Right hindlimb (tissue), 1 donor: Measurements from ENCODE around the gene ANKRD7.

Source experiments
- DNase-seq: peaks from one replicate; pipeline ENCODE4 v3.0.0-alpha.2; 2018

ANKRD7 gene

DNA sequence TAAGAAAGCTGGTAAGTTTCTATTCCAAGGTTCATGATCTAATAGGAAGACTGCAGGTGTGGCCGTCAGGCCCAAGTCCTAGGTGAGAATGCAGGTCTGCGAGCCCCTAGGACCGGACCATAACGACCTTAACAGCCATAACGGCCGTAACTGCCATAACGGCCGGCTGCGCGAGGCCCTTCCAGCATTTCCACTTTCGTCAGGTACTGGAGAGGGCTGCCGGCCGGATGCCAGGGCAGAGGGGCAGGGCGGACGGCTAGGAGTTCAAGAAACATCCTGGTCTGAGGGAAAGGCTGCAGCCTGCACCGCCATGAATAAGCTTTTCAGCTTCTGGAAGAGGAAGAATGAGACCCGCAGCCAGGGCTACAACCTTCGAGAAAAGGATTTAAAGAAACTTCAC, at the start of gene ANKRD7:
Gene ANKRD7 (plus strand): TSS at position 184 of the 400 bp plus-strand sequence. CDS start 127 bp downstream, at position 311.
- no peak for DNase-seq

DNA sequence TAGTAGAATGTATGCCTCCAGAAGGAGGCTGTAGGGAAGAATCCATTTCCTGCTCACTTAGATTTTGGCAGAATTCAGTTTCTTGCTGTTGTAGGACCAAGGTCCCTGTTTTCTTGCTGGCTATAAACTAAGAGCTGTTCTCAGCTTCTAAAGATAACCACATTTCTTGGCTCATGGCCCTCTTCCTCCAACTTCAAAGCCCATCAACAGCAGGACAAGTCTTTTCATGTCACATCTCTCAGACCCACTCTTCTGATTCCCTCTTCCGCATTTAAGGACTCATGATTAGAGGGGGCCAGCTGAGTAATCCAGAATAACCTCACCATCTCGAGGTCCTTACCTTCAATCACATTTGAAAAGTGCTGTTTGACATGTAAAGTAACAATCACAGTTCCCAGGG, 48.8 kb upstream of the ANKRD7 start:
- no peak for DNase-seq

- DNase-seq, result no peak
Observed at GRCh38 chr7:118179191-118179590, 45.3 kb upstream of the ANKRD7 start.

DNA sequence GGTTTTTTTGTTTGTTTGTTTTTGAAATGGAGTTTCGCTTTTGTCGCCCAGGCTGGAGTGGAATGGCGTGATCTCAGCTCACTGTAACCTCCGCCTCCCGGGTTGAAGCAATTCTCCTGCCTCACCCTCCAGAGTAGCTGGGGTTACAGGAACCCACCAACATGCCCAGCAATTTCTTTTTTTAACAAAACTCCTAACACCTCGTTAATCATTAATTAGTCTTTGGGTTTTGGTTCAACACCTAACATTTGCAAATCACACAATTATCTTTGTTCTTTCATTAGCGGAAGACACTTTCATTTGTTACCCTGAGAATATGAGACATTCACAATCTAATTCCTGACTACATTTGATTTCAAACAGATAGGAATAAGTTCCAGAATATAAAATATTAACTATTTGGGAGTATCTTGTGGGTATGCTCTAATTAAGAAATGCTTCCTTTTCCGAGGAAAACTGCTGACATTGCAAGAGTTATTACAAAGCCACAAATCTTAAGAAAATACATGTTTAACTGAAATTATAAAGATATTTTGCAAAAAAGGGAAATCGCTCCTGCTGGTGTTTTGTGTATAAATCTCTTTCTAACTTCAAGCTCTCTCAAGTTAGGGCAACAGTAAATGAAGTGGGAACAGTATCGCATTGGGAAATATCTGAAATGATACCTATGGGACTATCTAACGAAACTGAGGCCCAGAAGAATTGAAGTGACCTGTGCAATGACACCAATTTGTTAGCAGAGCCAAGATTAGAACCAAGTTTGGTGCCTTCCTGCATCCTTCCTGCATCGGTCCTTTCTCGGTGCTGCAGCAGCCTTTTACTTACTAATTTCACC, 41.7 kb upstream of the ANKRD7 start:
- DNase-seq, result no peak

- peak; percentile 21 for DNase-seq
Observed at GRCh38 chr7:118183428-118183785, 41.1 kb upstream of the ANKRD7 start.

- DNase-seq, result peak; percentile 98
Observed at GRCh38 chr7:118183786-118184564, 40.5 kb upstream of the ANKRD7 start, which contains the start of gene LSM8. LSM8 (plus strand) TSS chr7:118184164; CDS start chr7:118184224, 60 bp downstream.

DNA sequence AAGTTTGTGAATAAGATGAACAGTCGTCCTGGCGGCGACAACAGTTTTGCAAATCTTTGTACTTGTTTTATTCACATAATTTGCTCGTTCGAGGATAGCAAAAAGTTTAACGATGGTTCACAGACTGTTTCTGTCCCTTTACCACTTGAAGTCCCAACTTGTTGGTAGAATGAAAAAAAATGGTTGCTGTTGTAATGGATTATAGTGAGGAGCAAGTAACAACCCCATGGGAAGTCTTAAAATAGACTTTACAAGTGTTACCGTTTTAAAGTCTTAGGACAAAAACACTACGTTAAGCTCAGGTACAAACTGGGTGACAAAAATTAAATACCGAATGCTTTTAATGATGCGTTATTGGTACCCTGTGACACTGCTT, 40.0 kb upstream of the ANKRD7 start:
- DNase-seq, result no peak

DNA sequence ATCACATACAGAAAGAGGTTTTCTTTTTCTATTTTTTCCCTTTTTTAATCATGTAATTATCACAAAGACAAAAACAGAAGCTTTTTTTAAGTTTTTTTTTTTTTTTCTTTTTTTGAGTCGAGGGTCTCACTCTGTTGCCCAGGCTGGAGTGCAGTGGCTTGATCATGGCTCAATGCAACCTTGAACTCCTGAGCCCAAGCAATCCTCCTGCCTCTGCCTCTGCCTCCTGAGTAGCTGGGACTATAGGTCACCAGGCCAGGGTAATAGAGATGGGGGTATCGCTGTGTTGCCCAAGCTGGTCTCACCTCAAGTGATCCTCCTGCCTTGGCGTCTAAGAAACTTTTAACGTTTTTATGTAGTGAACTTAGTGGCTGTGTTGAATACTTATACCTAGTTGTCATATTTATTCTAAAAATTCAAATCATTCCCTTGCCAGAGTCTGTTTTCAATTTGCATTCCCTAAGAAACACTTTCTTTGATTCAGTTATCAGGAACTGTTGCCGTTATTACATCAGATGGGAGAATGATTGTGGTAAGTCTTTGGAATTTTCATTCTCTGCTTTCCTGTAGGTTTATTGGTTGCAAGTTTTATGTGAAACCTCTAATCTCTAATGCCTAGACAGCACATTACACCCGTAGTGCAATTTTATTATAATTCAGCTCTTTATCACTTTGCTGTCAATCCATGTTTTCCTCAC, 39.2 kb upstream of the ANKRD7 start:
- no peak for DNase-seq

DNA sequence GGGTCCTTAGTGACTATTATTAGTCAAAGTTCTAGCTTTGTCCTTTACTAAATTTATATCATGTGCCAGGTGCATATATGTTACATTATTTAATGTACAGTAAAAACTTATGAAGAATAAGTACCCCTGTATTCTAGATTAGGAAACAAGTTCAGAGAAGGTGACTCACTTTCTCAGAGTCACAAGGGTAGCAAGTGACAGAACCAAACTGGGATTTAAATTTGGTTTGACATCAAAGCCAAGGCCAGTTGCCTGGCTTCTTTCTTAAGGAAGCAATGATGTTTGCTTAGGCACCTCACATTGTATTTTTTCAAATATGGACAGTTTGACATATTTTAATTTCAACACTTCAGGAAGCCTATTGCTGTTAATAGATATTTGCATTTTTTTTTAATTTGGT, 38.0 kb upstream of the ANKRD7 start:
- no peak for DNase-seq

GRCh38 chr7:118194571-118194970, 29.9 kb upstream of the ANKRD7 start:
- DNase-seq, result no peak

DNA sequence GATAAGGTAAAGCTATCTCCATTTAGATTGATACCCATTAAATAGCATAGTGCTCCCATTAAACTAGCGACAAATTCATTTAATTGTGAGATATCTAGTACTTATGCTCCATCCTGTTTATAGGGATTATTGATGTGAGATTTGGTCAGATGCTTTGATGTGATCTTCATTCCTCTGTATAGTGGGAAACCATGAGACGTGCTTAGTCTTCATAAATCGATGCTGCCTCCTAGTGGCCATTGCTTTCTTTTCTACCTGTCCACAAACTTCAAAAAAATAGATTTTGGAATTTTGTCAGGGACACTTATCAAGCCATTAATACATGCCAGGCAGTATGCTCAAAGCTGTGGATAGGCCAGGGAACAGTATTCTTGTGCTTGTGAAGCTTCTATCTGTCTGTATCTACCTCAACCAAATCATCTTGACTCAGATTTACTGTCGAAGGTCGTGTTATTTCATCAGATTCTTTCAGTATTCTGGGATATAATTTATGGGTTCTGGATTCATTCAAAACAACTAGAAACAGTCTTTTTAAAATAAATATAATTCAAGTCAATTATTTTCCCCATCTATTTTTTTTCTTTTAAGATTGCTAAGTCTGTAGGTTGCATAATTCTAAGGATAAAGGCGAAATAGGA, 28.5 kb upstream of the ANKRD7 start:
- DNase-seq, result no peak

DNA sequence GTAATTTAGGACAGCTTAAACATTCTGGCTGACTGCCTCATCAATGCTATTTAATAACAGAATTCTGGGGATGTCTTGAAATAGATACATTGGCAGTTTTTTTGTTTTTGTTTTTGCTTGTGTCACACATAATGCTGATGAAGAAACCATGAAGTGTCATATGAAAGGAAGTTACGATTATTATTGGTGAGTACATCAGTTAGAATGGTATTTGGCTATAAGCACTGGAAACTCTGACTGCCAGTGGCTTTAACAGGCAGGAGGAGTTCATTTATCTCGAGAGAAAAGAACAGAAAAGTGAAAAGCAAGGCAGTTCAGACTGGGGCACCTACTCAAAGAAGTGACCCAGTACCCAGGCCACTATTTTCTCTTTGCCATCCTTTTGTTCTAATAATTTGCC, 22.4 kb upstream of the ANKRD7 start:
- DNase-seq, result no peak

DNA sequence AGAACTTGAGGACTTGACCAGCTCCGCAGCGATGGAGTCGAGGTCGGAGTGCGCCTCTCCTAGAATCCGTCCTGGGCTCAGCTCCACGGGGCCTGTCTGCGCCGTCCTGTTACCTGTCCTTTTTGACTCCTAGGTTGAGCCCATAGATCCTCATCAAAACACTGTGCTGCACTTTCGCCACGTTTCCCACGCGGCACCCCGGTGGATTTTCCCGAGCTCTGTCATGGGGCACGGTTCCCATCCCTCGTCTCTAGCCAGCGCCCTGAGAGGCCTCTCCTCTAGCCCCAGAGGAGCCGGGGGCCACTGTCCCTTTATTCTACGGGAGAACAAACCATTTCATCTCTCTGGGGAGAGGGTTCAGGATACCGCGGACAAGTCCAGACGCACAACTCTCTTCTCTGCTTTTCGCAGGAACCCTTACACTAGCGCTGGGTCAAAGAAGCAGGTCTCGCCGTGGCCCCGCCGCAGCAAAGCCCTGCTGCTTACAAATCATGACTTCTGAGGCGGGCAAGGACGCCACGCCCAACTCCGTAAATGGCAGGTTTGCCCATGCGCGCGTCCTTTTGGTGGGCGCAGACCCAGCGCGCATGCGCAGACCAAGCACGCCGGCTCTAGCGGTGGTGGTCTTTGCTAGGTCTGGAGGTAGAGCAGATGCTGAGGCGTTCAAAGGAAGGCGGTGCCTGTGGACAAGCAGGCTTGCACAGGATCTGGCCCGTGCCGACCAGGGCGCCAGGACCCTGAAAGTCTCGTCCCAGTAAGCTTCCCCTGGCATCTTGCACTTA, 10.3 kb upstream of the ANKRD7 start:
- peak; percentile 88 for DNase-seq

DNA sequence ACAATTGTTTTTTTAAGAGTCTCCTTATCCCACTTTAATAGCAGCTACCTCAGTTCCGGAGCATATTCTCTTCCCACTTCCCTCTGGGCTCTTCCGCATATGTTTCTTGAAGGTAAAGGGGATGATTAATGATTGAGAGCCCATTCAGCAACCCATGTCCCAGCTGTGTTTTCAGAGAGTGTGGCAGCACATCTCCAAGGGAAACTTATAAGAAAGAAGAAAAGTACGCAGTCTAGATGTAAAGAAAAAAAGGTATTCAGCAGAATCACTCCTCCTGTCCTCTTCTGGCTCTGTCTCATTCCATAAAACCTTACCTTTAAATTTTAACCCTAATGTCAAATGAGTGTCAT, 9.7 kb upstream of the ANKRD7 start:
- no peak for DNase-seq

DNA sequence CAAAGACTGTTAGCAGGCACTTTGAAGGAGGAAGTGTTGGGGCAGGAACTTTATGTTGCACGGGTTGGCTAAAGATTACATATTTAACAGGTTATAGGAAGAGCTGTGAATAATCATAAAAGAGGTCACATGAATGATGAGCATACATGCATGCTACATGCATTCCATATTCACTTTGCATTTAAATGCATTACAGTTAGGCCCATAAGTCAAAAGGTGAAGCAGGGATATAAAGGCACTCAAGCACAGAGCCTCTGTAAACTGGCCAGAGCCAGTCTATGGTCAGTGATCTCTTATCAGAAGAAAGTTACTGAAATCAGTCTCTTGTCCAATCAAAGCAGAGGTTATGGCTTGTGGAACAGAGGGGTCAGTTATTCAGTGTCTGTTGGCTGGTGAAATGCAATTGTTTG, 7.3 kb upstream of the ANKRD7 start:
- DNase-seq, result no peak

DNA sequence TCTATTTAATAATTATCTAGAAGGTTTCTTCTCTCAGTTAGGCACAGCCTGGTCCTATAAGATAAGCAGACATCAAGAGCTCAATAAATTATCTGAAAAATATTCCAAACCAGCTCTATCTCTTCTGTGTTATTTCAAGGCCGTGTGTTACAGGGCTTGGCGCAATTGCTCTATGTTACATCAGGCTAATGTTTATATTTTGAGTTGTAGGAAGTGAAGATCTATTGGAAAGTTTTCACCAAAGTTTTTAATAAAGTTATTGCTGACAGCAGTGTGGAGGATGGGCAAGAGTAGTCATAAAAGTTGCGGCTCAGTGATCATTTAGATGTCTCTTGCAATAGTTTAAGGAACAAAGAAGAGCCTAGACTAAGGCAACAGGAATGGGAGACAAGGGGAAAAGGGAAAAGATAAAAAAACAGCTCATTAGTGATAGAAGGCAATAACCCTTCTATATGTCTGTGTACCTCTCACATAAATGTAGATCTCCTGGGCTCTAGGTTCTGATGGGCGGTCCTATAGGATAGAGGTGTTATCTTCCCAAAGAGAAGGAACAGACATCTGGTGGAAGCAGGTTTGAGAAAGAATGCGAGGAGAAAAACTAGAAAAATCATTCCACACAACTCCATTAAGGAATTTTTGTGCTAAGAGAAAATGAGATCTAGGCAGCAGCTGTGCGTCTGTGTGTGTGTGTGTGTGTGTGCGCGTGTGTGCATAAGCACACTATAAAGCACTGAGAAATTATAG, 5.9 kb upstream of the ANKRD7 start:
- no peak for DNase-seq

- no peak for DNase-seq
Observed at GRCh38 chr7:118219157-118219512, 5.4 kb upstream of the ANKRD7 start.

- no peak for DNase-seq
Observed at GRCh38 chr7:118220583-118220982, 3.9 kb upstream of the ANKRD7 start.

- DNase-seq, result no peak
Observed at GRCh38 chr7:118222591-118222990, 1.9 kb upstream of the ANKRD7 start.

- no peak for DNase-seq
Observed at GRCh38 chr7:118232837-118233236, 8.3 kb downstream of the ANKRD7 start.

DNA sequence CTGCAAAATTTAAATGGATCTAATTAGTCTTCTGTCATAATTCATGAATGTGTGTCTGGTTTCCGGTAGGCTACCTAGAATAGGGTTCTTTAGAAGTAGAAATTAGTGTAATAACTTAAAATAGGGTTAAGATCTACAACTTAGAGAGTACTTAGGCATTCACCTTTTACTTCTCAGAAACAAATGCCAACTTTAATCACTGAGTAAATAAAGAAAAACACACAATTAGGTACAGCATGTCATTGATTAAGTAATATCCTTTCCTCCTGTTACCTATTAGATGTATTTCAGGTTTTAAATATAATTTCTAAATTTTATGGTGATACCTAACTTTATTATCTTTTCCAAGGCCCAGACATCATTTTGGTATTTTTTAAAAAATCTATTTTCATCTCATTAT, 9.3 kb downstream of the ANKRD7 start:
- no peak for DNase-seq

DNA sequence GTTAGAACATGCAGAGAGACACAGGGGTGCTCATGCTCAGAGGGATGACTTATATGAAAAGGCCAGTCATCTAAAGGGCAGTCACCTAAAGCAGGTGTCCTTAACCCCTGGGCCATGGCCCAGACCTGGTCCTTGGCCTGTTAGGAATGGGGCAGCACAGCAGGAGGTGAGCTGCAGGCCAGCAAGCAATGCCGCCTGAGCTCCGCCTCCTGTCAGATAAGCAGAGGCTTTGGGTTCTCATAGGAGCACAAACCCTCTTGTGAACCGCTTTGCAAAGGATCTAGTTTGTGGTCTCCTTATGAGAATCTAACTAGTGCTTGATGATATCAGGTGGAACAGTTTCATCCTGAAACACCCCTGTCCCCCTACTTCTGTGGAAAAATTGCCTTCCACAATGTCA, 14.5 kb downstream of the ANKRD7 start:
- DNase-seq, result no peak
